Right lobe of liver (tissue), 6 donors: ENCODE data around the gene GIMAP7. TPM values are rescaled to one million over a fixed set of nuclear protein-coding genes. Genes with fewer than 3 reads are reported as not detected.

Experiments
- ATAC-seq, 4 donors: fragments of 200-7000 bp; cut with Tn5 transposase; one replicate each; pipeline ENCODE4 v1.9.1; 2020; ENCODE audit warnings: mild to moderate bottlenecking in 4 of 4, moderate library complexity in 4 of 4
- DNase-seq, 3 donors: peaks; one replicate each; pipeline ENCODE4 v3.0.0-alpha.2; 2020
- H3K27ac ChIP-seq, 3 donors: fragments of 200-600 bp; one replicate each; pipeline ENCODE4 v1.8.0; 2022
- H3K27me3 ChIP-seq, 2 donors: fragments of 200-600 bp; one replicate each; pipeline ENCODE4 v1.8.0; 2022
- H3K36me3 ChIP-seq, 4 donors: fragments of 200-600 bp; sonication (generic) in 1 of 4; one replicate each; pipeline versions ENCODE4 v1.5.1 to v1.8.0; 2017 to 2022; ENCODE audit warnings: control low read depth in 1 of 4
- H3K4me1 ChIP-seq, 4 donors: fragments of 200-600 bp; sonication (generic) in 1 of 4; one replicate each; pipeline versions ENCODE4 v1.5.1 to v1.8.0; 2017 to 2022; ENCODE audit warnings: control low read depth in 1 of 4
- H3K4me3 ChIP-seq, 3 donors: fragments of 200-600 bp; one replicate each; pipeline ENCODE4 v1.8.0; 2022
- H3K9me3 ChIP-seq, 4 donors: fragments of 200-600 bp; sonication (generic) in 1 of 4; one replicate each; pipeline versions ENCODE4 v1.5.1 to v1.8.0; 2017 to 2022; ENCODE audit warnings: control low read depth in 1 of 4
- CTCF ChIP-seq, 4 donors: fragments of 200-600 bp in 3 of 4; fragments of 450-650 bp in 1 of 4; IDR thresholded peaks; one replicate each; pipeline versions ENCODE4 v1.5.1 to v1.8.0; 2016 to 2022; ENCODE audit warnings: antibody characterized with exemption in 4 of 4, mild to moderate bottlenecking in 2 of 4
- POLR2A ChIP-seq: fragments of 450-650 bp; IDR thresholded peaks from one replicate; pipeline ENCODE4 v1.6.1; 2017; ENCODE audit warnings: antibody characterized with exemption, mild to moderate bottlenecking
- WGBS: methylation state at CpG from one replicate; pipeline ENCODE4 v1.1.6; 2018; ENCODE audit warnings: low coverage, low lambda C conversion rate; ENCODE audit not compliant: insufficient coverage; ENCODE audit errors: missing lambda C conversion rate; 5-methylcytosine and 5-hydroxymethylcytosine counted together
- intact Hi-C, 2 donors: fragments of 100-400 bp; cut with DNase I; formaldehyde crosslinking; loops; one replicate each; pipeline versions ENCODE4 v1.11.2 to v1.14.1; 2022
- total RNA-seq, 6 experiments: library from RNA; depleted of rRNA in 2 of 6; stranded (reverse); fragments of >200 nt in 2 of 6; fragmentation: NEBNext Ultra II Directional in 3 of 6; extraction: Animal tissue kit (Norgen Biotek cat#: 25700) in 3 of 6; gene quantifications; one replicate each; pipeline versions ENCODE4 v1.1.0 to v1.2.4, GENCODE V29; 2016 to 2023
- donor health status: DM: no; HTN: yes; CAD: no.
- donor health status: DM: no; HTN: no; CAD: no.
- donor health status: DM: no; HTN: no; CAD: no.
- donor health status: DM: no; HTN: yes; CAD: no.
- donor health status: DM: no; HTN: yes; CAD: no.

The GIMAP7 gene
- total RNA-seq, 6 experiments from 2014 or later: 2.6 to 9.1 (median 6.0) TPM

- H3K4me3 ChIP-seq: peak overlapping the region; percentile 9 to 52 (median 16)
- intact Hi-C loops: no loop called here
- H3K4me1 ChIP-seq: no peaks in the 10 kb centered on the region
- no peak for DNase-seq
- peak in 3 of 4 donors; percentile 26 to 40 (median 29) for ATAC-seq
- TF ChIP-seq POLR2A (no peak), CTCF (IDR thresholded peaks at IDR 0.05) (no peak)
- no peaks in the 10 kb centered on the region for H3K9me3 ChIP-seq
- 36% methylated on average over 5 of the region's 7 CpGs for WGBS
- peak overlapping the region; percentile 17 to 74 (median 57) for H3K27ac ChIP-seq
- peaks cover 0 to 6% (median 0%) of the 10 kb centered on the region in 4 donors for H3K36me3 ChIP-seq
- no peaks in the 10 kb centered on the region for H3K27me3 ChIP-seq
These were observed 54.7 kb downstream of the GIMAP7 start for GRCh38 chr7:150569245-150569955.

Other genes starting within 250 kb of the GIMAP7 start
- gene LRRC61, start 191.5 kb upstream of the GIMAP7 start, total RNA-seq: 10 to 100 TPM; 13.0 to 33.0 (median 19.1) TPM
- 10 to 100 TPM; 30.0 to 36.5 (median 32.7) TPM for gene ACTR3C, start 191.3 kb upstream of the GIMAP7 start, total RNA-seq
- 100 to 1,000 TPM; 552 to 948 (median 788) TPM for gene RARRES2, start 173.2 kb upstream of the GIMAP7 start, total RNA-seq
- 100 to 1,000 TPM in 2 of 6 experiments, 10 to 100 TPM in 4; 56.2 to 133 (median 73.5) TPM for gene REPIN1, start 146.1 kb upstream of the GIMAP7 start, total RNA-seq
- gene ZNF775, start 135.5 kb upstream of the GIMAP7 start, total RNA-seq: 1 to 10 TPM in 3 of 6 experiments, under 1 TPM in 3; 0.44 to 1.6 (median 0.96) TPM
- 1 to 10 TPM; 2.7 to 10.0 (median 6.2) TPM for gene GIMAP8, start 64.2 kb upstream of the GIMAP7 start, total RNA-seq
- gene GIMAP4, start 52.5 kb downstream of the GIMAP7 start, total RNA-seq: 10 to 100 TPM in 5 of 6 experiments, 1 to 10 TPM in 1; 7.2 to 19.4 (median 12.3) TPM
- 10 to 100 TPM in 1 of 6 experiments, 1 to 10 TPM in 5; 4.7 to 10.2 (median 8.4) TPM for gene GIMAP6, start 117.5 kb downstream of the GIMAP7 start, total RNA-seq
- 1 to 10 TPM; 4.8 to 7.4 (median 5.7) TPM for gene GIMAP2, start 170.8 kb downstream of the GIMAP7 start, total RNA-seq
- gene GIMAP1, start 201.7 kb downstream of the GIMAP7 start, total RNA-seq: 1 to 10 TPM in 5 of 6 experiments, under 1 TPM in 1; 0.73 to 2.4 (median 1.8) TPM
- 1 to 10 TPM; 2.9 to 9.8 (median 8.0) TPM for gene GIMAP5, start 222.5 kb downstream of the GIMAP7 start, total RNA-seq